GM19372 (cell line): ENCODE data around the gene SLC47A2.

Source experiments
- ATAC-seq: cut with Tn5 transposase; IDR thresholded peaks from one replicate; pipeline ENCODE4 v1.9.1; 2021; ENCODE audit warnings: mild to moderate bottlenecking, low read depth, moderate library complexity; ENCODE audit not compliant: unreplicated experiment

SLC47A2 gene

GRCh38 chr17:19747829-19748806 is 31.7 kb upstream of the SLC47A2 start, which contains the start of gene ALDH3A1:
ALDH3A1 (minus strand) TSS chr17:19748298; CDS start chr17:19745129, 3,169 bp downstream.
- ATAC-seq, result no peak

GRCh38 chr17:19747159-19747719 is 30.9 kb upstream of the SLC47A2 start:
- no peak for ATAC-seq

- ATAC-seq, result no peak
These were observed 30.1 kb upstream of the SLC47A2 start for GRCh38 chr17:19746517-19746916.

GRCh38 chr17:19744922-19745757 is 28.8 kb upstream of the SLC47A2 start:
- no peak for ATAC-seq

- ATAC-seq, result no peak
These were observed 28.1 kb upstream of the SLC47A2 start for GRCh38 chr17:19744492-19744891.

GRCh38 chr17:19743101-19744100 is 27.0 kb upstream of the SLC47A2 start:
- no peak for ATAC-seq

- ATAC-seq, result no peak
These were observed 26.1 kb upstream of the SLC47A2 start for GRCh38 chr17:19742495-19742894.

- no peak for ATAC-seq
These were observed 25.6 kb upstream of the SLC47A2 start for GRCh38 chr17:19741832-19742457.

GRCh38 chr17:19740933-19741332 is 24.5 kb upstream of the SLC47A2 start:
- ATAC-seq, result no peak

GRCh38 chr17:19739241-19740201 is 23.1 kb upstream of the SLC47A2 start:
- no peak for ATAC-seq

GRCh38 chr17:19738757-19739156 is 22.4 kb upstream of the SLC47A2 start:
- ATAC-seq, result no peak

- no peak for ATAC-seq
These were observed 21.7 kb upstream of the SLC47A2 start for GRCh38 chr17:19738073-19738449.

GRCh38 chr17:19737305-19738072 is 21.1 kb upstream of the SLC47A2 start:
- ATAC-seq, result no peak

GRCh38 chr17:19736071-19736470 is 19.7 kb upstream of the SLC47A2 start:
- no peak for ATAC-seq

GRCh38 chr17:19733953-19734526 is 17.7 kb upstream of the SLC47A2 start:
- no peak for ATAC-seq

GRCh38 chr17:19731626-19732025 is 15.2 kb upstream of the SLC47A2 start:
- no peak for ATAC-seq

GRCh38 chr17:19730843-19731242 is 14.5 kb upstream of the SLC47A2 start:
- ATAC-seq, result no peak
